GM23248 (cell line): Measurements from ENCODE around the gene MS4A10.

Source experiments
- EZH2 ChIP-seq: fragments of 200-600 bp; sonication (generic); IDR thresholded peaks from 2 replicates; pipeline ENCODE4 v1.6.1; 2018; ENCODE audit warnings: antibody characterized with exemption, mild to moderate bottlenecking; ENCODE audit not compliant: insufficient read depth, poor library complexity, severe bottlenecking
- EZH2phosphoT487 ChIP-seq: fragments of 200-600 bp; sonication (generic); IDR thresholded peaks from 2 replicates; pipeline ENCODE4 v1.6.1; 2018; ENCODE audit warnings: antibody characterized with exemption, moderate library complexity, mild to moderate bottlenecking, low read depth; ENCODE audit not compliant: insufficient read depth

DNA sequence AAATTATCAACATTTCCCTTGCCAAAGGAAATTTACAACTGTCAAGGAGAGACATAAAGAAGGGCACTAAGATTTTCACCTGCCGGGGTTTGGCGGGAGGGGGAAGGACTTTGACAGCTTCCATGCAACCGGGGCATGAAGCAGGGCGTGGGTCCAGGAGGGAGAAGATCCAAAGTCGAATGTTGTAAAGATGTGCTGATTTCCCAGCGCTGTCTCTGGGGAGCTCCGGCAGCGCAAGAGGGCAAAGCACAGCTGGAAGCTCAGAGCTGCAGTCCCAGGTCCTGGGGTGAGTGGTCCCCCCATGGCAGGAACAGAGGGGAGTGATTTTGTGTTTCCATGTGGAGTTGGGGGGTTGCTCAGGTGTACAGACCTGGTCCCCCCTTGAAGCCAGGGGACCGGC lies at the start of gene MS4A10:
- TF ChIP-seq EZH2 (no peak), EZH2phosphoT487 (no peak)
